ENCODE measurements around the gene DLG1. TPM values are rescaled to one million over a fixed set of nuclear protein-coding genes. Genes with fewer than 3 reads are reported as not detected.
"Not testable (repeated sequence)": the region's sequence is repeated elsewhere in the genome, so short reads cannot be mapped to it uniquely, and the experiment has no call there.

Gene DLG1
- total RNA-seq, 1 experiment from 2014 or later = 55.2 TPM

DNA sequence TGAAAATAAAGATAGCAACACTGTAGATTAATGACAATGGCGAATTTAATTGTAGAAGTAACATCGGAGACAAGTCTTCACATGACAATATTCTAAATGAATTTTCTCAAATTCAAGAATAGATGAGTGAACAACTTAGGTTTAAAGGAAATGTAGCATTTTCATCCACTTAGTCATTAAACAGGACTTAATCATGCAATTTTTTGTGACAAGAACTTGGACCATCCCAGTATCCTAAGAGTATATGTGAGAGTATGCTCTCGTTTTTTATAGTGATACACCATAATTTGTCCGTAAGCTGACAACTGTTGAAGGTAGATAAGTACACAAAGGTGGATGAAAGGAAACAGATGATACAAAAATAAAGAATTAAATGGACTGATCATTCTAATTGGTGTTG is 81.5 kb downstream of the DLG1 start:
- DNase-seq (ENCODE audit: low read depth) = no peak

DNA sequence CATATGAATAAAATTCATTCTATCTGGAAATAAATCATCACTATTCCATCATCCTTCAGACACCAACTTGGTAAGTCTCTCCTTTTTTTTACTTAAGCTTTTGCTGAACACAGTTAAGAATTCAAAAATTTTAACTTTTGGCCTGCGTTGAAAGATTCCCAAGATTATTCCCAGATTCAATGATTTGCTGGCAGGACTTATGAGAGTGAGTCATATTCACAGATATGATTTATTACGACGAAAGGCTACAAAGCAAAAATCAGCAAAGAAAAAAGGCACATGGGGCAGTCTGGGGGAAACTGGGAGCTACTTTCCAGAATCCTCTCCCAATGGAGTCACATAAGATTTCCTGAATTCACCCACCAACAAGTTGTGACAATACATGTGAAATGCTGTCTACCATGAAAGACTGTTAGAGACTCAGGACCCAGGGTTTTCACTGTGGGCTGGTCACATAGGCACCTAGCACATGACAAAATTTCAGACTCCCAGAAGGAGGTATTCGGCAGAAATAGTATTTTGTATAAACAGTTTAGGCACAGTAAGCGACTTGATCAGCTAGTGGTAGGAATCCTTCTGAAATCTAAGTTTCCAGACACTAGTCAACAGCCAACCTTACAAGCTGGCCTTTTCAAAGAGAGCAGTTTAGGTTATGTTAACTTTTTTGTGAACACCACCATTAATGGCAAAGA is 82.1 kb downstream of the DLG1 start:
- no peak for DNase-seq (ENCODE audit: low read depth)

- DNase-seq (ENCODE audit: low read depth) = no peak
Measured at GRCh38 chr3:197212290-197212689, 86.1 kb downstream of the DLG1 start.

DNA sequence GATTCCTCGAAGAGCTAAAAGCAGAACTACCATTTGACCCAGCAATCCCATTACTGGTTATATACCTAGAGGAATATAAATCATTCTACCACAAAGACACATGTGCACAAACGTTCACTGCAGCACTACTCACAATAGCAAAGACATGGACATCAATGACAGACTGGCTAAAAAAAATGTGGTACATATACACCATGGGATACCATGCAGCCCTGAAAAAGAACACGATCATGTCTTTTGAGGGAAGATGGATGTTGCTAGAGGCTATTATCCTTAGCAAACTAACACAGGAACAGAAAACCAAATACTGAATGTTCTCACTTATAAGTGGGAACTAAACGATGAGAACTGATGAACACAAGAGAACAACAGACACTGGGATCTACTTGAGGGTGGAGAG is 86.7 kb downstream of the DLG1 start:
- DNase-seq (ENCODE audit: low read depth) = not testable (repeated sequence)

DNA sequence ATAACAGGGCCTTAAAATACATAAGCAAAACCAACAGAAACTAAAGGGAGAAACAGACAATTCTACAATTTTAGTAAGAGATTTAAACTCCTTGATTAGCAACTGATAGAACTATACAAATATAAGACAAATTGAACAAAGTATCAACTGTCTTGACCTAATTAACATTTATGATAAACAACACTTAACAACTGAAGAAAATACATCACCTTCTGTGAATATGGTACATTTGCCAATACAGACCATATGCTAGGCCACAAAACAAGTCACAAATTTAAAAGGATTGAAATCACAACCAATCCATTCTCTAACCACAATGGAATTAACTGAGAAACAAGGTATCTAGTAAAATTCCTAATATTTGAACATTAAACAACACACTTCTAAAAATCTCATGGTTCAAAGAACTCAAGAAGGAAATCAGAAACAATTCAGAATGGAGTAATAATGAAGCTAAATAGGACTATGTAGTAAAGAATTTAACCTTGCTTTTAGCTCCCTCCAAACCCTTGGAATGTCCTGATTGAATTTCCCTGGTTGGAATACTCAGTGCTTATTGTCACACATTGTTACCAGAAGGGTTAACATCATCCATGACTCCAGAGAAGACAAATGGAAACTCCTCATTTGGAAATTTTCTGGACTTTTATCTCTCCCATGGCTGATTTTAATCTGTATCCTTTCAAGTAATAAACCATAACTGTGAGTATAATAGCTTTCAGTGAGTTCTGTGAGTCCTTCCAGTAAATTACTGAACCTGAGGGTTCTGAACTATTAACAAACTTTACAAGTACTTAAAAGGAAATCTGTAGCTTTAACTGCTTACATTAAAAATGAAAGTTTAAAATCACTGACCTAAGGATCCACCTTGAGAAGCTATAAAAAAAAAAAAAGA is 88.8 kb downstream of the DLG1 start:
- no peak for DNase-seq (ENCODE audit: low read depth)

DNA sequence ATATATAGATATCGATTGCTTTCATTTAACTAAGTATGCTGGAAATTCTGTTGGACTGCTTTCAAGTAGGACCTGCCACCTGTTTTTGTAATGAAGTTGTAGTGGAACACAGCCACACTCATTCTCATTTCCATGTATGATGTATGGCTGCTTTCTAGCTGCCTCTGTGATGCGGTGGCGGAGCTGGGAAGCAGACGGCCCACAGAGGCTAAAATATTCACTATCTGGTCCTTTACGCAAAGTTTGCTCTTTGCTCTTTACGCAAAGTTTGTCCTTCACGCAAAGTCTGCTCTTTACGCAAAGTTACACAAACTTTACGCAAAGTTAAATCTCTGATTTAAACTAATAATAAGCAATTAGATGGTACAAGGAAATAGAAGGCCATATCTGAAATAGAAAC is 91.5 kb downstream of the DLG1 start:
- DNase-seq (ENCODE audit: low read depth) = no peak

DNA sequence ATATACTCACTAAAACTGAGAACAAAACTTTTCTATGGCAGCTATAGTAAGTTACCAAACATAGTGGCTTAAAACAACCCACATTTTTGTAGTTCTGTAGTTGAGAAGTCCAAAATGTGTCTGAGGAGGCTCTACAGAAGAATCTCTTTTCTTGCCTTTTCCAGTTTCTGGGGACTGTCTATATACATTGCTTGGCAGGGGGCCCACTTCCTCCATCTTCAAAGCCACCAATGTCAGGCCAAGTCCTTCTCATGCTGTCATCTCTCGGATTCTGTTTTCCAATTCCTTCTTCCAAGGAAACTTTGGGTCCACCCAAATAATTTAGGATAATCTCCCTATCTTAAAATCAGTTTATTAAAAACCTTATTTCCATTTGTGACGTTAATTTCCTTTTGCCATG is 92.7 kb downstream of the DLG1 start:
- no peak for DNase-seq (ENCODE audit: low read depth)

- DNase-seq (ENCODE audit: low read depth) = no peak
Measured at GRCh38 chr3:197205265-197205664, 93.1 kb downstream of the DLG1 start.

DNA sequence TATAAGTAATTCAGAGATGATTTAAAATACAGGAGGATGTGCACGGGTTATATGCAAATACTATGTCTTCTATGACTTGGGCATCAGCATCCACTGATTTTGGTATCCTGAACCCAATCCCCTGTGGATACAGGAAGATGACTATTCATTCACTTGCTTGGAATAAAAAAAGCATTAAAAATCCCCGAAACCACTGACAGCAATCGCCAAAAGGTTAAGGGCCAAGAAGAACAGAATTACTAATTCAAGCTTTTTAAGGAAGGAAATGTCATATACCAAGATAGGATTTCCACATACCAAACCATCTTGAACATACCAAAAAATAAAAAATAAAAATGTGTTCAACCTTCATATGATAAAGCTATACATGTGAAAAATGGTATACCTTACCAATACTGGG is 93.7 kb downstream of the DLG1 start:
- no peak for DNase-seq (ENCODE audit: low read depth)

GRCh38 chr3:197203714-197204146 is 94.7 kb downstream of the DLG1 start:
- no peak for DNase-seq (ENCODE audit: low read depth)

GRCh38 chr3:197202694-197203093 is 95.7 kb downstream of the DLG1 start:
- DNase-seq (ENCODE audit: low read depth) = no peak

DNA sequence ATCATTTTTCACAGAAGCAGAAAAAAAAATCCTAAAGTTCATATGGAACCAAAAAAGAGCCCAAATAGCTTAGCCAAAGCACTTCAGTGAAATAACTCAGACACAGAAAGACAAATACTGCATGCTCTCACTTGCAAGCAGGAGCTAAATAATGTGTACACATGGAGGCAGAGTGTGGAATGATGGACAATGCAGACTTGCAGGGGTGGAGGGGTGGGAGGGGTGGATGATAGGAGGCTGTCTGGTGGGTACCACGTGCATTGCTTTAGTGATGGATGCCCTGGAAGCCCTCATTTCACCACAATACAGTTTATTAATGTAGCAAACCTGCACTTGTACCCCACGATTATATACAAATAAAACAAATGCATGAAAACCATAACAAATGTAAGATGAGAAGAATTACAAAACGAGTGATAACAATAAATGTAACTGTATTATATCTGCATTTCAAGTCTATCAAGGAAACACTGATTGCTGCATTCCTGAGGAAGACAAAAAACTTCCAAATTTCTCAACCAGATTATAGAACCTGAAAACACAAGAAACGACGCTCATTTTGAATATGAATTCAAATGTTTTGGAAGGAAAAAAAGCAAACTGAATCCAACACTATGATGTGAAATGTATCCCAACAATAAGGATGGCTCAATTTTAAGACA is 96.5 kb downstream of the DLG1 start:
- no peak for DNase-seq (ENCODE audit: low read depth)

DNA sequence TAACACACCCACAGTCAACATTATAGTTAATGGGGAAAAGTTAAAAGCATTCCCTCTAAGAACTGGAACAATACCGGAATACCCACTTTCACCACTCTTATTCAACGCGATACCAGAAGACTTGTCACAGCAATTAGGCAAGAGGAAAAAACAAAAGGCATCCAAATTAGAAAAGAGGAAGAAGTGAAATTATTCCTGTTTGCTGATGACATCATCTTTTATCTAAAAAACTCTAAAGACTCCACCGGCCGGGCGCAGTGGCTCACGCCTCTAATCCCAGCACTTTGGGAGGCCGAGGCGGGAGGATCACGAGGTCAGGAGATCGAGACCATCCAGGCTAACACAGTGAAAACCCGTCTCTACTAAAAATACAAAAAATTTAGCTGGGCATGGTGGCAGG is 97.6 kb downstream of the DLG1 start:
- DNase-seq (ENCODE audit: low read depth) = not testable (repeated sequence)

DNA sequence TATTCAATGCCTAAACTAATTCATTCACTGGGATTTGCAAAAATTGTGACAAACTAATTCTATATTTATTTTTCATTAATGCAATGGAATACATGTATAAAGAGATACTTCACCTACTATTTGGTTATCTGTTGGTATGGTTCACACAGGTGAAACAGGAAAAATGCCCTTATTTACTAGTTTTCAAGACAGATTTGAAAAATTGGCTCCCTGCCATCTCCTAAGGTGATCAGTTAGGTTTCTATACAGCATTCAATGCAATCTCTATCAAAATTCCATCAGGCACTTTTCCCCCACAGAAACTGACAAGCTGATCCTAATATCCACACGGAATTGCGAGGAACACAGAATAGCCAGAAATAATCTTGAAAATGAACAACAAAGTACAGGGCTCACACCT is 101.1 kb downstream of the DLG1 start:
- DNase-seq (ENCODE audit: low read depth) = no peak

DNA sequence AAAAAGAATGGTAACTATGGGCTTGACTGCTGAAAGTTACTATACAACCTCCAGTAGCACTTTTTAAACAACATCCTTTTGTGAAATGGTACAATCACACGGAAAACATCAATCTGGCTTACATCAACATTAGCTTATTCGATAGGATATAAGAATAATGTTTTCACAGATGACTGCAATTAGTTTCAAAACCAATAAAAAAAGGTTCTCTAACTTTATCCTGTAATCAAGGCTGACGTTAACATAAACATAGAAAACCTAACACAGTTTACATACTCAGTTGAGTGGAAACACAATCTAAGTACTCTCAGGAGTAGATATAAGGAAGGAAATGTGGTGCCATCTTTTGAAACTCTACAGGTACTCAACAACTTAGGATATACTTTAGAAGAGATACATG is 102.2 kb downstream of the DLG1 start:
- no peak for DNase-seq (ENCODE audit: low read depth)

GRCh38 chr3:197195326-197195725 is 103.1 kb downstream of the DLG1 start:
- DNase-seq (ENCODE audit: low read depth) = no peak

DNA sequence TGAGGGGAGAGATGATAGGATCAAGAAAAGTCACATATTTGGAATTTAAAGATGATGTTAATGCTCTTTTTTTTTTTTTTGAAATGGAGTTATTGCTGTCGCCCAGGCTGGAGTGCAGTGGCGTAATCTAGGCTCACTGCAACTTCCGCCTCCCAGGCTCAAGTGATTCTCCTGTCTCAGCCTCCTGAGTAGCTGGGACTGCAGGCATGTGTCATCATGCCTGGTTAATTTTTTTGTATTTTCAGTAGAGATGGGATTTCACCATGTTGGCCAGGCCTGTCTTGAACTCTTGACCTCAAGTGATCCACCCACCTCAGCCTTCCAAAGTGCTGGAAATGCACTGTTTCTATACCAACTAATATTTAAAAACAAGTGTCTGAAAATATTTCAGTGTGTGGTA is 104.7 kb downstream of the DLG1 start:
- DNase-seq (ENCODE audit: low read depth) = peak; percentile 40

DNA sequence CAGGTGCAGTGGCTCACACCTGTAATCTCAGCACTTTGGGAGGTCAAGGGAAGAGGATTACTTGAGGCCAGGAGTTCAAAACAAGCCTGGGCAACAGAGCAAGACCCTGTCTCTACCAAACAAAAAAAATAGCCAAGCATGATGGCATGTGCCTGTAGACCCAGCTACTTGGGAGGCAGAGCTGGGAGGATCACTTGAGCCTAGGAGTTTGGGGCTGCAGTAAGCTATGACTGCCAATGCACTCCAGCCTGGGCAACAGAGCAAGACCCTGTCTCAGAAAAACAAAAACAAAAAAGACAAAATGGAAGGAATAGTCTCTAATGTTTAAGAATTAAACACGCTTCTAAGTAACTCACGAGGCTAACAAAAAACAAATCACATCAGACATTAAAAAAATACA is 106.5 kb downstream of the DLG1 start:
- no peak for DNase-seq (ENCODE audit: low read depth)

GRCh38 chr3:197189623-197190022 is 108.8 kb downstream of the DLG1 start:
- DNase-seq (ENCODE audit: low read depth) = no peak

GRCh38 chr3:197188963-197189362 is 109.4 kb downstream of the DLG1 start:
- no peak for DNase-seq (ENCODE audit: low read depth)

DNA sequence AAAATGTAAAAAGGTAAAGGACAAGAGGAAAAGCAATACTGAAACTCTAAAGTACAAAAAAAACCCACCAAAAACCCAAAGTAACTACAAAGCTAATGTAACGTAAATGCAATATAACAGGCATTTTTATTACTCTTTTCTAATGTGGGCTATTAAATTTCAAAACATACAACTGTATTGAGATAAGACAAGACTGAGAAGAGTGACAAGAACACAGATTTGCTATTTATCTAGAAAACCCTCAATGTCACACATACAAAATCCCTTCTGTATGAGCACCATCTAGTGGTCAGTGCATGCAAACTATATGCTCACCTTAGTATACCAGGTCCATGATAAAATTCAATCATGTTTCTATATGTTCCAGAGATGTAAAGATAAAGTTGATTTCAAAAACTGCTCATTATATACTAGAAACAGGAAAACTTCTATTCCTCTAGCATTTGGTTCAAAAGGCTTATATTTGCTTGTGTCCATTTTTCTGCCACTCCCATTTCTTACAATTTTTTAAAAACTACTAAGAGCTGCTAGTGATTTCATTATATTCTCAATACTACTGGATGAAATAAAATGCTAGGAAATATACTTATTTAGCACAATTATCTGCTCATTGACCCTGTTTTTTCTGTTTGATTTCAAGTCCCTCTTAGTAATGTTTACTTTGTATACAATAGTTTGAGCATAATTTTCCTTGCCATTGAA is 111.4 kb downstream of the DLG1 start:
- DNase-seq (ENCODE audit: low read depth) = peak; percentile 56

- DNase-seq (ENCODE audit: low read depth) = no peak
Measured at GRCh38 chr3:197183582-197183981, 114.8 kb downstream of the DLG1 start.

Data from HT1080 (cell line).